Stomach (tissue), 4 donors: Measurements from ENCODE around the gene THADA.

Experiments
- EP300 ChIP-seq: sonication (generic); formaldehyde crosslinking; IDR thresholded peaks from one replicate; pipeline ENCODE4 v1.6.1; 2017; ENCODE audit warnings: antibody characterized with exemption
- POLR2A ChIP-seq, 4 donors: fragments of 450-650 bp; IDR thresholded peaks; one replicate each; pipeline ENCODE4 v1.6.1; 2016; ENCODE audit warnings: antibody characterized with exemption in 4 of 4, control low read depth in 2 of 4, mild to moderate bottlenecking in 1 of 4, moderate library complexity in 1 of 4
- POLR2AphosphoS5 ChIP-seq, 3 donors: sonication (generic); formaldehyde crosslinking; IDR thresholded peaks; one replicate each; pipeline ENCODE4 v1.6.1; 2016; ENCODE audit warnings: antibody characterized with exemption in 3 of 3
- TF ChIP-seq, protein P1 (sequence below), 7 experiments: fragments of 450-650 bp in 4 of 7; fragments of 200-600 bp in 3 of 7; sonication (generic) in 3 of 7; IDR thresholded peaks; one replicate each; pipeline ENCODE4 v1.5.1; 2016 to 2019; ENCODE audit warnings: antibody characterized with exemption in 7 of 7, control low read depth in 2 of 7, mild to moderate bottlenecking in 1 of 7

DNA sequence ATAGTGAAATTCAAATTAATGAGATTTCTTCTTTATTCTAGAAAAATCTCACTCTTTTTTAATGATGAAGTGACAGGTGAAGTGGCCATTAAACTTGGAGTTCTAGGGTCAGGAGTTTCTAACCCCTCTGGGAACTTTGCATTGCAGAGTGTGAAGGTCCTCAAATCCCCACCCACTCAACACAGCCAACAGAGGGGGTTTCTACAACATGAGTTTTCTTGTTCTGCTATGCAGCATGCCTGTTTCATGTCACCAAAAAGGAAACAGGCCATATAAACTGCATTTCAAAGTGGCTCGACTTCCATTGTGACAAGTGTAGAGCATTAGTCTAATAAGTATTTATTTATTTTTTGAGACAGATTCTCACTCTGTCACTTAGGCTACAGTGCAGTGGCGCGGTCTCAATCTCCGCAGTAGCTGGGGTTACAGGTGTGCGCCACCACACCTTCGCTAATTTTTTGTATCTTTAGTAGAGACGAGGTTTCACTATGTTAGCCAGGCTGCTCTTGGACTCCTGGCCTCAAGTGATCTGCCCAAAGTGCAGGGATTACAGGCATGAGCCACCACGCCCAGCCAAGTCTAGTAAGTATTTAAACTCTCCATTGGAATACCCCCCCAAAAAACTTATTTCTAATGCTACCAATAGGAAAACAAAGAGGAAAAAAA is 223.3 kb downstream of the THADA start:
- TF ChIP-seq, protein P1, sequence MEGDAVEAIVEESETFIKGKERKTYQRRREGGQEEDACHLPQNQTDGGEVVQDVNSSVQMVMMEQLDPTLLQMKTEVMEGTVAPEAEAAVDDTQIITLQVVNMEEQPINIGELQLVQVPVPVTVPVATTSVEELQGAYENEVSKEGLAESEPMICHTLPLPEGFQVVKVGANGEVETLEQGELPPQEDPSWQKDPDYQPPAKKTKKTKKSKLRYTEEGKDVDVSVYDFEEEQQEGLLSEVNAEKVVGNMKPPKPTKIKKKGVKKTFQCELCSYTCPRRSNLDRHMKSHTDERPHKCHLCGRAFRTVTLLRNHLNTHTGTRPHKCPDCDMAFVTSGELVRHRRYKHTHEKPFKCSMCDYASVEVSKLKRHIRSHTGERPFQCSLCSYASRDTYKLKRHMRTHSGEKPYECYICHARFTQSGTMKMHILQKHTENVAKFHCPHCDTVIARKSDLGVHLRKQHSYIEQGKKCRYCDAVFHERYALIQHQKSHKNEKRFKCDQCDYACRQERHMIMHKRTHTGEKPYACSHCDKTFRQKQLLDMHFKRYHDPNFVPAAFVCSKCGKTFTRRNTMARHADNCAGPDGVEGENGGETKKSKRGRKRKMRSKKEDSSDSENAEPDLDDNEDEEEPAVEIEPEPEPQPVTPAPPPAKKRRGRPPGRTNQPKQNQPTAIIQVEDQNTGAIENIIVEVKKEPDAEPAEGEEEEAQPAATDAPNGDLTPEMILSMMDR (IDR thresholded peaks at IDR 0.05), result no peak
- TF ChIP-seq POLR2A (IDR thresholded peaks at IDR 0.05), result no peak
- no peak for TF ChIP-seq POLR2AphosphoS5 (IDR thresholded peaks at IDR 0.05)
- TF ChIP-seq EP300, result no peak
